NCI-H2107 treated with DMSO at 0.1 percent for 48 hours (cell line): ENCODE measurements around the gene HS6ST1.
"Not testable (repeated sequence)": the region's sequence is repeated elsewhere in the genome, so short reads cannot be mapped to it uniquely, and the experiment has no call there.

Experiments used
- DNase-seq: peaks from one replicate; lab custom pipeline; 2025; ENCODE audit not compliant: unreplicated experiment; lab: John Stamatoyannopoulos, UW

HS6ST1 gene

DNA sequence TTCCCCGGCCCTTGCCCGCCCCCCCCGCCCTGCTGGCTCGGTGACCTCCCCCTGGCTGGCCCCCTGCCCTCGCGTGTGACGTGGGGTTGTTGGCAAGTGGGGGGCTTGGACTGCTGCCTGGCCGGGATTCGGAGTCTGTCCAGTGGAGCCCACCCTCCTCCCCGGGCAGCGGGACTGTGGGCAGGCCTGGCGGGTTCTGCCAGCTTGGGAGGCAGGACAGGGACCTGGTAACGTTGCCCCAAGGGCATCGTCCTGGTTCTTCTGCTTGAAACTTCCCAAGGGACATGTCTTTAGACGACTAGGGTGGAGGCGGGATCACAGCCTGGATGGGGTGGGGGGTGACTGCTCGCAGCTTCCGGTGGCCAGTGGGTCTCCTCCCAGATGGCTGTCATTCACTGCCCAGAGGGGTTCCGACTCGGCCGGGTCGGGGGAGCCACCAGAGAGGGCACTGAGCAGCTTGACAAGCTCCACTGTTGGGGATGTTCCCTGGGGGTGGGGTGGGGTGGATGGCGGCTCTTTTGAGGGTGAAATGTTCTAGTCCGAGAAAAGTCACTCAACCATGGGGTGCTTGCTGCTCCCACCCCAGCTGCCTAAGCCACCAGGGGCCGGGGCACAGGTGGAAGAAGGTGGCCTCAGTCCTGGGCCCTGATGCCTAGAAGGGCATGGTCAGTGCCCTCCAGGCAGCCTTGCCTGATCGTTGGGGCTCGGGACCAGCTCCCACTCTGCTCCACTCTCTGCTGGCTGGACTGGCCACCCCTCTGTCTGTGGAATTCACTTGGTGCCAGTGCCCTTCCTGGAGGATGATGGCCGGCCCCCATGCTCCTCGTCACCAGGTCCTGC, 4.3 kb upstream of the HS6ST1 start:
- no peak for DNase-seq

DNA sequence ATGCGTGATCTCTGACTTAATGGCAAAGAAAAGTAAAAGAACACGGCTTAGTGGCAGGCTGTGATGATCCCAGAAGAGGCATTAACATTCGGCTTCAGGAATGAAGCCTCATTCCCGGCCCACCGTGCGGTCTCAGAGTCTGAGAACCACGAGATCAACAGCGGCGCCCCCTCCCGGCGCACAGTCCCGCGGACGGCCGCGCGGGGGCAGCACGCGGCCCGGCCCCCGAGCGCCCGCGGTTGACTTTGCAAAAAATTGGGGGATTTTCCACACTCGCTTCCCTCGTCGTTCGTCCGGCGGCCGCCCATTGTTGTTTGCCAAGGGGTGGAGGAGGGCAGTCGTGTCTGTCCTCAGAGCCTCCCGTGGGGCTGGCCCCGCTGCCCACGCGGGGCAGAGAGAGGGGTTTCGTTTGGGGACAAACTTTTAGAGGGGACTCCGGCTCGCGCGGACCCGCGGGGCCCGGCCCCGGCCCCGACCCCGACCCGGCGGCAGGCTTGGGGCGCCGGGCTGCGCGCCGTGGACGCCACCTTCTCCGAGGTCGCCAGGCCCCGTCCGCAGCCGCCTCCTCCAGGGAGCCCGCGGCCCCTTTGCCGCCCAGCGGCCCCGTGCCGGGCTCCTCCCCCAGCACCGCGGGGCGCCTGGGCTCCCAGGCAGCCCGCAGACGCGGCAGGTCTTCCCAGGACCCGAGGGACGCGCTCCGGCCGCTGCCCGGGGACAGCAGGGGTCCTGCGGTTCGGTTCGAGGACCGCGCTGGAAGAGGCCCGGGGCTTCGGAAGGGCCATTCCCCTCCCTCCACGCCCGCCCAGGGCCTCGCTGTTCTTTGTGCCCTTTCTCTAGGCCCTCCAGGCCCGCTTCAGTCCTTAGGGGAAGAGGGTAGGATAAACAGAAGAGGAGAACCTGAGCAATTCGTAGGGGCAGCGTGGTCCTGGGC, 3.4 kb upstream of the HS6ST1 start:
- peak; percentile 37 for DNase-seq

DNA sequence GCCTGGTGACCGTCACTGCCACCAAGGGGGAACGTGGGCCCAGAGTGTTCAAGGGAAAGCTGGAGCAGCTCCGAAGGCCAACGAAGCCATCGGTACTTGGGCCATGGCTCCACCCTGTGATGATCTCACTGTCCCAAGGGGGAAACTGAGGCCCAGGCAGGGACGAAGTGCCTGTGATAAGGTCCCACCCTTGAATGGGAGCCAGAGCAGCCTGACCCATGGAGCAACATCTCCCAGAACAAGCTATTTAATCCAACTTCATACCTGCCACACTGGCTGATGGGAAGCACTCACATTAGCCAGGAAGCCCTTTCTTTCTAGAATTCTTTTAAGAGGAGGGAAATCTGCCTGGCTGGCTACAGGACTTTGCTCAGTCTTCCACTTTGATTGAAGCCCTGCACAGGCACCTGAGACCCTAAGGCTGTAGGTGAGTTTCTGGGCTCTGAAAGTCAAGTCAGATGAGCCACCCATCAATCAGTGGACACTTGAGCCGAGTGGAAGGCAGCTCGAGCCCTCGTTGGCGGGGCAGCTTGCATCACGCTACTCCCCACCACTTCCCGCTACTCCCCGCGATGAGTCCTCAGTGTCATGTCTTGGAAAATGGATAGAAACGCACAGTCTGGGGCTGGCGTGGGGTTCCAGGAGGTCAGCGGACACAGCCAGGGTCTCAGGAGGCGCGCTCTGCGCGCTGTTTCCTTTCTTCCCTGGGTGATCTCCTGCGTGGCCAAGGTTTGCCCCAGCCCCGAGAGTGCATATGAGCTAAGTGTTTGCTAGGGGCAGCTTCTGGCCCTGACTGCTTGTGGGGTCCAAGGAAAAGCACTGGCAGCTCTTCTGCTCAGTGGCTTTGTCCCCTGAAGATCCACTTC, 2.5 kb upstream of the HS6ST1 start:
- DNase-seq: no peak

DNA sequence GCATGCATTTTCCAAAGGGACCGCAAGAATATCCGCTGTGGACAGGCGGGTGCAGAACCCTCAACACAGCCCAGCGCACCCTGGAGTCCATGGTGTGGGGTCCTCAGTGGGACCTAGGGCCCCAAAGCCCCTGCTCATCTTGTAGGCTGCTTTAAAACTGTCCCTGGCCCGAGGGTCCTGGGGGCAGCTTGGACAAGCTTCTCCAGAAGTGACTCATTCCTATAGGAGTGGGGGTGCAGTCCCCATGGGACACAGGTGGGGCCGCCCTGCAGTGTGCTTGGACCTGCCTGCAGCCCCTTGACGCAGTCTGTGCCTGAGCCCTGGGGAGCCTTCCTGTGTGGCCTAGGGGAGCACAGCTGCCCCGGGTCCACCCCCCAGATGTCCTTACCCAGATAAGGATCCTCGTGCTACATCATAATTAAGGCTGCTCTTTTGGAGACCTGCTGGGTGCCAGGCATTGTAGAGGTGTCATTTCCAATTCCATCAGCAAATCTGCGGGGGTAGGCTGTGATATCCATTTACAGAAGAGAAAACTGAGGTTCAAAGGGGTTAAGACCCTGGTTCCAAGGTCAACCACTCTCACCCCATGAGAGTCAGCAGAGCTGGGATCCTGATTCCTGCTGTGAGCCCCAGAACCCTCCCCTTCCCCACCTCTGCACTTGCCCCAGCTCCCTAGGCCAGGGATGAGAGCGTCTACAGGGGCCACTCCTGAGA, 1.7 kb upstream of the HS6ST1 start:
- no peak for DNase-seq

DNA sequence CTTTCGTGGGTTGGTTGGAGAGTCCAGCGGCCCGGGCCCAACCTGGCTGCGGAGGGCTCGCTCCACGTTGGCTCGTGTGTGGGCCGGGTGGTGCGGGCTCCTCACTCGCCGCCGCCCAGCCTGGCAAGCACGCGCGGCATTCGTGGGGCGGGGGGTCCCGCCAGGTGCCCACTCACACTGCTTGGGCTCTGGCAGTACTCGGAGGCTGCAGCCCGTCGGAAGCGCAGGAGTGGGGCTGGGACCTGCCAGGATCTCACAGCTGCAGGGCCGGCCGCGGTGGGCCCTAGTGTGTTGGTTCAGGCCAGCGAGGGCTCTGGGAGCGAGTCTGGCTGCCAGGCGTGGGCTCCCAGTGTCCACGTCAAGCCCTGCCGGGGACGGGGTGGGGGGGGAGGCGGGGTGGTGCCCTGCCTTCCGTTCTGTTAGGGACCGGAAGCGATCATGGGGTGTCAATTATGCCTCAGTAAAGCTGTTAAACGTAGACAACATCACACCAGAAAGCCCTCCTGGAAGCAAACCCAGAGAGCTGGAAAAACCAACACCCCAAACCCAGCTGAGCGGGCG, 1.0 kb upstream of the HS6ST1 start:
- DNase-seq: no peak

DNA sequence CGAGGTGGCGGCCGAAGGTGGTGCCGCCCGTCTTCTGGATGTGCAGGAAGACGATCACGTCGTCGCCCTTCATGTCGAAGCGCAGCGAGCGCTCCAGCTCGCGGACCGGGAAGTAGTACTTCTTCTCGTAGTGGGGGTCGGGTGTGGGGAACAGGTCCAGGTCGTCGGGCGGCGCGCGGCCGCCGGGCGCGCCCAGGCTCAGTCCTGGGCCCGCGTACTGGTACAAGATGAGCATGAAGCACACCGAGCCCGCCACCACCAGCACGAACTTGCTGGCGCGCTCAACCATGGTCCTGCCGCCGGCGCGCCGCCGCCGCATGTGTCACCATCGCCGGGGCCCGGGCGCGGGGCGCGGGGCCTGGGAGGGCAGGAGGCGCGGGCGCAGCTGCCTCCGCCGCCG, 423 bp downstream of the HS6ST1 start:
- not testable (repeated sequence) for DNase-seq

DNA sequence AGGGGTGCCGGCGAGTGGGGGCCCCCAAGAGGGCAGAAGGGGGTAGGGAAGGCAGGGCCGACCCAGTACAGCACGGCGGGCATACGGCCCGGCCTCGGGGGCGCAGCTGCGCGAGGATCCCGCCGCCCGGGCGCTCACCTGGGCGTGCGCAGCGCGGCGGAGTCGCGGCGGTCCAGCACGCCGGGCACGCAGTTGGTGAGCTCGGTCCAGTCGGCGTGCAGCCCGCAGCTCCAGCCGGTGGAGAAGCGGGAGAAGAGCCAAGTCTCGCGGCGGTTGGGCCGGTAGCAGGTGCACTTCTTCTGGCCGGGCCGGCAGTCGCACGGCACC, 806 bp downstream of the HS6ST1 start:
- DNase-seq: not testable (repeated sequence)

DNA sequence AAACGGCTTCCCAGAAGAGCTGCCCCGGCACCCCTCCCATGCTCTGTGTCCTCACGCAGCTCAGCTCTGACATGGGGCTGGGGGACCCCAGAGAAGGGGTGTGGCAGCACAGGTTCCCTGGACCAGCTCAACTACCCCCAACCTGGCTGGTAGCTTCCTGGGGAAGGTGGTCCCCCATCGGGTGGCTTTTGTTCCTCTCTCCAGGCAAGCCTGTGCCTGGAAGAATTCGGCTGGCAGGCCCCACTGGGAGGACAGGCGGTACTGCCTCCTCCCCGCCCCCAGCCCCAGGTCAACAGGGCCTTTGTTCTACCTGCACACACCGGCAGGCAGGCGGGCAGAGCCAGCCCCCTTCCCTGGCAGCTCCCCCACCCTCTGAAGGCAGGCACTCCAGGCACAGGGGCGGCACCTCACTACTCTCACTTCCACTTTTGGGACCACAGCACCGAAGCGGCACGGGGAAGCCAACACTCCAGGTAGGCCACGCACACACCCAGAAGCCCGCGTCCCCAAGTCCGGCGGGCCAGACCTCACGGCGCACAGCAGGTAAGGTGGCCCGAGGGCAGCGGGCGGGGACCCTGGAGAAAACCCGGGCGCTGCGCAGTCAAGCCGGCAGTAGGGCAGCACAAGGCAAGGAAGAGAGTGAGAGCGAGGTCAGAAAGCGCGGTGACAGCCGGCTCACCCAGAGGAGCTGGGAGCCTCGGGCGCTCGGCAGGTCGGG, 1.3 kb downstream of the HS6ST1 start:
- DNase-seq: peak; percentile 6

DNA sequence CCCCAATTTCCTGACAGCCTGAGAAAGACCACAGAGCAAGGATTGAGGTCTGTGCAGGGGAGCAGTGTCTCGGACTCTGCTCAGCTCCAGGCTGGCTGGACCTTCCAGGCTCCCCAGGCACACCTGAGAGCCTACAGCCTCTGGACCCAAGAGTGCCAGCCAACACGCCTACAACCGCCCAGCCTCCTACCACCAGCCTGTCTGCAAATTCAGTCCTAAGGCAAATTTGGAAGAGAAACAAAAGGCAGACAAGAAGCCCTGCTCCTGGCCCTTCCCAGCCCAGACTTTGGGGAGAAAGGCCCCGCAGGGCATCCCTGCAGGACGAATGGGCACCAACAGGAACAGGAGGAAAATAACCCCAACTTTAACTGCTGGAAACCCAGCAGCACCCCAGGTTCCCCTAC, 1.9 kb downstream of the HS6ST1 start:
- no peak for DNase-seq

DNA sequence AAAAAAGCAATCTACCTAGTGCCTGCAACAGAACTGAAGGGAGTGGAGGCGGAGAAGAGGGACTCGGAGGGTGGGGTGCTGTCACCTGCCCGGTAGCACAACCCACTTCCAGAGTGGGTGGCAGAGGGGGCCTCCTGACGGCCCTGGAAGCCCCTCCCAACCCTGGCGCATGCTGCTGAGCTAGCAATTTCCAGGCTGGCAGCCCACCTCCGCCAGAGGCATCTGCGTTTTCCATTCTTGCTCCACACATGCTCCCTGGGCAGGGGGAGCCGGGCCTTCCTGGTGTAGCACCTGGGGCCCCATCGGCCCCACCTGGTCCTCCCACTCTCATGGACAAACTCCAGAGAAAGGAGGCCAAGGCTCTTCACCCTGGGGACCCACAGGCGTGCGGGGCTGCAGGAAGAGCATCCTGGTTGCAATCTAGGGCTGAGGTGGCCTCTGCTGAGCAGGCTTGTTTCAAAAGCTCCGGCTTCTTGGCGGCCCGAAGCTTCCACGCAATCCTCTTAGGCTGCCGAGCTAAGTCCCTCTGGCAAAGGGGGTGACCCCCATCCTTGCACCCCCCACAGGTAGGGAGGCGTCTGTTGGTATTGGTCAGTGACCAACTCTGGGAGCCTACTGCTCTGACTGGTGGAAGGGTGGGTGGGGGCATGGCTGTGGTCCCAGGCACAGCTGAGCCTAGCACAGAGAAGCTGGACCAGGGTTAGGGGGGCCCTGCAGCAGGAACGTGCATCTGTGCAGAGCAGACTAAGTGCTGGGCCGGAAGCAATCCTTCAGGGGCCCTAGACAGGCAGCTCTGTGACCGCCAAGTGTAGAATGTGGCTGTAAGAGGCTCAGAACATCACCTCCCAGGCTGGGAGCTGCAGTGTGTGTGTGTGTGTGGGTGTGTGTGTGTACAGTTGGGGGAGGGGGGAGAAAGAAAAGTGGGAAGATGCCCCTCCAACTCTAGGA, 2.6 kb downstream of the HS6ST1 start:
- DNase-seq: no peak

DNA sequence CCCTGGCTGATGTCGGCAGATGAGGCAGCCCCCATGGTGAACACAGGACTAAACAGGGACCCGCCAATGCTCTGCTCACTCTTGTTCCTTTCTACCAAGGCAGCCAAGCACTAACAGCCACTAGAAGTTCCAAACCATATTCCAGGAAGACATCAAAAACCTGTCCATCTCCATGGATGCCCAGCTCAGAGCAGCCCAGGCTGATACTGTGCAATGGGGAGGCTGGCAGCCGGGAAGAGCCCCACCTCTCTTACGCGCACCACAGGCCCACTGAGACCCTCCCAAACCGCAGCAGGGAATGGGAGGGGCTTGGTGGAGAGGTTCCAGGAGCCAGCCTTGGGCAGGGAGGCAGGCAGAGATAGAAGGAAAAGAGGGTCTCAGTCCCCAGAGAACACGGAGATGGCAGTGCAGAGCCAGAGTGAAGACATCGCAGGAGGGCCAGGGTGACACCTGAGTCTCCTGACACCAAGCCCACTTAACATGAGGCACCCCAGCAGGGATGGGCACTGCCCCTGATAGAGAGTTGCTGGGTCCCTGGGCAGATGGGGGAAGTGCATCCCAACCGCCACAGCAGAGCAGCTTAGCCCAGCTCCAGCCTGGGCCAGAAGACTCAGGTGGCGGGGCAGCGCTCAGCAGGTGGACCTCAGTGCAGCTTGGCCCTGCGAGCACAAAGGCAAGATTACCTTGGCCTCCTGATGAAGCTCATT, 3.4 kb downstream of the HS6ST1 start:
- DNase-seq: no peak

DNA sequence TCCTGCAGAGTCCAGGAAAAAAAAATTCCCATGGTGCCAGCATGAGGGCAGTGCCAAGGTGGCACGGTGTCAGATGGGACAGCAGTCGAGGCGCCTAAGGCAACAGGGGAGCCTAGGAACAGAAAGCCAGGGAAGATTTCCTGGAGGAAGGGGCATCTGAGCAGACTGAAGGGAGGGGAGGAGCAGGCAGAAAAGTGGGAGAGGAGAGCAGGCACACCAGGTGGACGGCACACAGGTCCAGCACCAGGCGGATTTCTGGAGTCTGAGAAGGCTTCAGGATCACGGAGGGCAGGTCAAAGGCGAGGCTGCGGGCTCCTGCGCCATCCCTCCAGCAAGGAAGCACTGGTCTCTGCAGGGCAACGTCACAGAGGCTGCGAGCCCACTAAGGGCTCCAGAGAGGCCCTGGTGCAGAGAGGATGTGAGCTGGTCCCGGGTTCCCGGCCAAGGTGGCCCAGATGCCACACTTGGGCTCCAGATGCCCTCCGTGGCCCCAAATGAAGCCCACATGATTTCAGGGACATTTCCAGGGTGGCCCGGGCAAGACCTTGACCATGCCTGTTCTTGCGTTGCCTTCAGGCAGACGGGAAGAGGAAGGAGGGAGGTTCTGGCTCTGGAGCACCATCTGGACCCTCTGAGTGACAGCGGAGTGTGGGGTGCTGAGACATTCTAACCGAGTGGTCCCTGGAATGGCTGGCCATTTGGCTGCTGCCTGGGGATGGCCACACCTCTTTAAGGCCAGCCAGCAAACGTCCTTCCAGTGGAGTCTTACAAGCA, 4.1 kb downstream of the HS6ST1 start:
- no peak for DNase-seq

DNA sequence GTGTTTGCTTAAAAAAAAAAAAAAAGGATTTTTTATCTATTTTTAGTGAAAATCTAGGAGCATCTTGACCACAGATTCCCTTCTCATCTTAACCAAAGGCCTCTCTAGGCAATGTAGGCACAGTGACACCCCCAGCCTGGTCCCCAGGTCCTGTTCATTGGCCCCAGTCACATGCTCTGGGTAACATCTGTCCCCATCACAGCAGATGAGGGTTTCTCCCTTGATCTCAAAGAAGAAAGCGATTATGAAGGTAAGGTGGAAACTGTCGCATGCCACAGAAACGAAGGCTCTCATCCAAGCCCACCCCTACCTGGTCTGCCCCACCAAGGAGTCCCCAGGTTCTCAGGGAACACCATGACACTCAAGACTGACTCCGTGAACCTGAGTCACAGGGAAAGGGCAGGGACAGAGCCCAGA, 4.7 kb downstream of the HS6ST1 start:
- no peak for DNase-seq

DNA sequence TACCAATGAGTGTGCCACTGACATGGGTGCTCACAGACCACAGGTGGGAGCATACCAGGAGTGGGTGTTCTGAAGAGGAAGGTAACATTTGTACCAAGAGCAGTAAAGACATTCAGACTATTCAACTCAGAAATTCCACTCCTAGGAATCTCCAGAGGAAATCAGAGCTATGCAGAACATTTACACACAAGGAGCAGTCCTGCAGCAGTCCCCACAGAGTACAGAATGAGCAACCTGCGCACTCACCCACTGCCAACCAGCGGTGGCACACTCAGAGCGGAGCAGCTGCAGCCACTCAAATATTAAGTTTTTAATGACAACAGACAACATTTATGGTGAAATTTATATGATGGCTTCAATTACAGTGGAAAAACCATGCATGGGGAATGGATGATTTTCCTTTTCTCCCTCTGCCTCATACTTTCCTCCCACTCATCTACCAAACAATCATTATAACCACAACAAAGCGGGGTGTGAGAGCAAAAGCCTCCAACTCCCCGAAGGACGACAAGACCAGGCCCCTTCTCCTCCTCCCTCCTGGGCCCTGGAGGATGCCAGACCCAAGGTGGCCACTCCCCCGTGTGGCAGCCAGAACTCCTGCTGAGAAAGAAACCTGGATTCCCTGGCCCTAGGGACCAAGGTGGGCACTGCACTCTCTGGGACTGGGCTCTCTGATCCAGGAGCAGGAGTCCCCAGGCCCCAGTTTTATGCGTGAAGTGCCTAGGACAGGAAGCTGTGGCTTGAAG, 5.4 kb downstream of the HS6ST1 start:
- DNase-seq: no peak

DNA sequence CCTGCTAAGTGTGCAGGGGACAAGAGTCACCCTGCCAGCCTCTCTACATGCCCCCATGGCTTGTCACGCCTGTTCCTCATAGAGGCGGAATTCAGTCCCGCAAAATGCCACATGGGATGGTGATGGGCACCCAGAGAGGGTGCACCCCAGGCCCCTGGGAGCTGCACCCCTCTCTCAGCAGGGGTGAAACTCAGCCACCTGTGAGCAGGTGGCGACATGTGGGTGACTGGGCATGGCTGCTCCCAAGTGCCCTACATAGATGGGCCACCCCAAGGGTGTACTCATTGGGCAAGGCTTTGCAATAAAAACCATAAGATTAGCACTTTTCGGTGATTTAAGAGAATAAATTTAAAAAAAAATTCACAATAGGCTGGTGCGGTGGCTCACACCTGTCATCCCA, 6.3 kb downstream of the HS6ST1 start:
- DNase-seq: no peak

DNA sequence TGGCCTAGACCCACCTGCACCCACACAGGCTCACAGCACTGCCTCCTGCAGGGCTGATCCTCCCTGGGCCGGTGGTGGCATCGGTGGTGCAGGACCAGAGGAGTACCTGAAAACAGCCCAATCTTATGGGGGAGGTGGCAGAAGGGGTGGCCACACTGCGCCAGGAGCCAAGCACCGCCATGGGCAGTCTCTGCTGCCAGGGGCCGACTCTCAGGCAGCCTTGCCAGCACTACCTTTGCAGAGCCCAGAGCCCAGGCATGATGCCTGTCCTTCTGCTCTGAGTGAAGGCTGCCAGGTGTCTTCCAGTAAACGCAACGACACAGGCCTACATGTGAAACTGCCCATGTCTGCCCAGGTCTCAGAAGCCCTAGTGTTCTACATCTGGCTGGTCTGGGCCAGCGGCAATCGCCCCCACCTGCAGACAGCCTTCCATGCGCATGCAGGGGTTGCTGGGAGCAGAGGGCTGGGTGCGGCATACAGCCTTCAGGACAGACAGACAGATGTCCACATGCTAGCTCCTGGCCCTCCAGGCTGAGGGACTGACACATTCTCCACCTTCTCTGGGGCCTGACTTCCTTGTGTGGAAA, 6.8 kb downstream of the HS6ST1 start:
- no peak for DNase-seq
